Measurements from ENCODE around the gene USP54. TPM values are rescaled to one million over a fixed set of nuclear protein-coding genes. Genes with fewer than 3 reads are reported as not detected.
A peak's percentile ranks its signal among the peaks of the same experiment; 100 is the strongest.
"Not testable (repeated sequence)": the region's sequence is repeated elsewhere in the genome, so short reads cannot be mapped to it uniquely, and the experiment has no call there.

USP54 gene
- total and polyA plus RNA-seq, 4 donors = 79.0 to 98.3 (median 89.3) TPM

DNA sequence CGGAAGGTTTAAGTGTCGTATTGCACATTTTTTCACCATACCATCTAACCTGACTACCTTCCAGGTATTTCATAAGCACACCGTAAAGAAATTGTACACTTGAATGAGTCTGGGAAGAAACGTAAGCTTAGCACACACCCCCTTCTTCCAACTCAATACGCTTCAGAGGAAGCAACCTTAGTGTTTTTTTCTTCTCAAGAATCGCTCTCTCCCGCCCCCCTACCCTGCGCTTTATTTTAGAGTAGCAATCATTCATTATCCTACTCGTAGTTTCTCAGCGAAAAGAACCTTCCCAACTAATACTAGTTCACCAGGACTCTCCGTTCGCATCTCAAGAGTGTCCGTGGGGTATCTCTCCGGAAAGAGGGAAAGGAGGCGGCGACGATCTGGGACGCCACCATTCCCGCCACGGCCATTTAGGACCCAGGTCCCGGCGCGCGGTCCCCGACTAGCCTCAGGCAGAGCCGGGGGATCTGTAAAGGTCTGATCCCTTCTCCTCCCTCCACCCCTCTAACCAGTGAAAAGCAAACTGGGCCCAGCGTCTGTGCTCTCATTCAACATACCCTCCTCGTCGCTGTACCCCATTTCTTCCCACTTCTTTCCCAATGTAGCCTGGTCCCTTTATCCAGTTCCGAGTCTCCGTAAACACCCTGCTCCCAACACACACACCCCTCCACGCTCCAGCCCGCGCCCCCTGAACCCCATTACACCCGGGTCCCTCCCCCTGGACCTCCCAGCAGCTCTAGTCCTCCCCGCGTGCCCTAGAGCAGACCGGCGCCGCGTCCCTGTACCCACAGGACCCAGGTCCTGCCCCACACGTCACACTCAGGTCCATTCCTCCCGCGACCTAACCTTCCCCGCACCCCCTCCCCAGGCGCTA is 34.1 kb upstream of the USP54 start:
- under 1% methylated on average over 37 of the region's 46 CpGs for whole genome bisulfite sequencing (ENCODE audit: insufficient coverage)
- peak in 5 of 6 donors; percentile 15 to 75 (median 54) for DNase-seq (ENCODE audit: low read depth in 4 of 6, low spot score in 6 of 6)
- no peaks in the 10 kb centered on the region for H3K9me3 ChIP-seq (ENCODE audit: control insufficient read depth, insufficient read depth, low read length)
- peak overlapping the region; percentile 67 for H3K4me3 ChIP-seq (ENCODE audit: low read depth, low read length)
- H3K27ac ChIP-seq (ENCODE audit: low read depth, low read length) = peak overlapping the region; percentile 96
- H3K36me3 ChIP-seq (ENCODE audit: control insufficient read depth, insufficient read depth, low read length) = peaks cover 8% of the 10 kb centered on the region
- H3K4me1 ChIP-seq (ENCODE audit: control insufficient read depth, insufficient read depth, low read length) = peaks cover 10% of the 10 kb centered on the region
- no peaks in the 10 kb centered on the region for H3K27me3 ChIP-seq (ENCODE audit: control insufficient read depth, insufficient read depth, low read length)

DNA sequence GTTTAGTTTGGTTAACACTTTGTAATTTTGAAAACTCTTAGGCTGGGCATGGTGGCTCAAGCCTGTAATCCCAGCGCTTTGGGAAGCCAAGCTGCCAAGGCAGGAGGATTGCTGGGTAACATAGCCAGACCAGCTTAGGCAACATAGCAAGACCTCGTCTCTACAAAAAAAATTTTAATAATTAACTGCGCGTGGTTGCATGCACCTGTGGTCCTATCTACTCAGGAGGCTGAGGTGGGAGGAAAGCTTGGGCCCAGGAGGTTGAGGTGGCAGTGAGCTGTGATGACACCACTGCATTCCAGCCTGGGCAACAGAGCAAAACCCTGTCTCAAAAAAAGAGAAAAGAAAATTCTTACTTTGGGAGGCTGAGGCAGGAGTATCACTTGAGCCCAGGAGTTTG is 31.9 kb upstream of the USP54 start:
- Histone ChIP-seq H3K9me3 (ENCODE audit: control insufficient read depth, insufficient read depth, low read length) (no peaks in the 10 kb centered on the region), H3K27ac (ENCODE audit: low read depth, low read length) (no peak overlapping the region), H3K4me1 (ENCODE audit: control insufficient read depth, insufficient read depth, low read length) (peaks cover 10% of the 10 kb centered on the region), H3K4me3 (ENCODE audit: low read depth, low read length) (no peak overlapping the region), H3K27me3 (ENCODE audit: control insufficient read depth, insufficient read depth, low read length) (no peaks in the 10 kb centered on the region), H3K36me3 (ENCODE audit: control insufficient read depth, insufficient read depth, low read length) (peaks cover 8% of the 10 kb centered on the region)
- 100% methylated on average over 1 of the region's 4 CpGs for WGBS (ENCODE audit: insufficient coverage)
- no peak for DNase-seq (ENCODE audit: low read depth in 4 of 6, low spot score in 6 of 6)

DNA sequence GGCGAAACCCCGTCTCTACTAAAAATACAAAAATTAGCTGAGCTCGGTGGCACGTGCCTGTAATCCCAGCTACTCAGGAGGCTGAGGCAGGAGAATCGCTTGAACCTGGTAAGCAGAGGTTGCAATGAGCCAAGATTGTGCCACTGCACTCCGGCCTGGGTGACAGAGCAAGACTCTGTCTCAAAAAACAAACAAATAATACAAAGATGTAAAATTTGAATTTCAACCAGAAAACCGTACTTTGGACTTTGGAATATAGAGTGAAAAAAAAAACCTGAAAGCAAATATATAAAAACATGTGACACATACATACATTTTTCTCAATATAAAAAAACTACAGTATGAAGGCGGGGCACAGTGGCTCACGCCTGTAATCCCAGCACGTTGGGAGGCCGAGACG is 29.8 kb upstream of the USP54 start:
- not testable (repeated sequence) for H3K27me3 ChIP-seq (ENCODE audit: control insufficient read depth, insufficient read depth, low read length); H3K4me1 ChIP-seq (ENCODE audit: control insufficient read depth, insufficient read depth, low read length); DNase-seq (ENCODE audit: low read depth in 4 of 6, low spot score in 6 of 6); H3K27ac ChIP-seq (ENCODE audit: low read depth, low read length); H3K4me3 ChIP-seq (ENCODE audit: low read depth, low read length); H3K9me3 ChIP-seq (ENCODE audit: control insufficient read depth, insufficient read depth, low read length)
- 100% methylated on average over 9 of the region's 12 CpGs for WGBS (ENCODE audit: insufficient coverage)
- H3K36me3 ChIP-seq (ENCODE audit: control insufficient read depth, insufficient read depth, low read length) = peaks cover 10% of the 10 kb centered on the region

DNA sequence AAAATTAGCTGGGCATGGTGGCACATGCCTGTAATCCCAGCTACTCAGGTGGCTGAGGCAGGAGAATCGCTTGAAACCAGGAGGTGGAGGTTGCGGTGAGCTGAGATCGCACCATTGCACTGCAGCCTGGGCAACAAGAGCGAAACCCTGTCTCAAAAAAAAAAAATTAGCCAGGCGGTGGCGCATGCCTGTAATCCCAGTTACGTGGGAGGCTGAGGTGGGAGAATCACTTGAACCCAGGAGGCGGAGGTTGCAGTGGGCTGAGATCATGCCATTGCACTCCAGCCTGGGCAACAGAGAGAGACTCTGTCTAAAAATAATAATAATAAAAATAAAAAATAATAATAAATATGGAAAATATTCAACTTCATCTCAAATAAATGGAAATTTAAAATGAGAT is 26.0 kb upstream of the USP54 start:
- WGBS (ENCODE audit: insufficient coverage) = 100% methylated on average over 3 of the region's 8 CpGs
- not testable (repeated sequence) for H3K27me3 ChIP-seq (ENCODE audit: control insufficient read depth, insufficient read depth, low read length); H3K9me3 ChIP-seq (ENCODE audit: control insufficient read depth, insufficient read depth, low read length)

DNA sequence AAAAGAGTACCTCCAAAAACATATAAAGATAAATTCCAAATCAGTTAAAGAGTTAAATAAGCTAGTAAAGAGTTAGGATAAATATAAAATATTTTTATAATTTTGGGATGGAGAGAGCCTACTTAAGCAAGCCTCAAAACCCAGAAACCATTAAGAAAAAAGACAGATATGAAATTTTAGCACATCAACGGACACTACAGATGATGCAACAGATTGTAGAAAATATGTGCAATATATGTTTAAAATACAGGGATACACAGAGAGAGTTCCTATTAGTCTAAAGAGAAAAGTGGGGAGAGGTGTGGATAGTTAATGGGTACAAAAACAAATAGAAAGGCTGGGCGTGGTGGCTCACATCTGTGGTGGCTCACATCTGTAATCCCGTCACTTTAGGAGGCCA is 23.6 kb upstream of the USP54 start:
- 100% methylated on average over 2 of the region's 3 CpGs for WGBS (ENCODE audit: insufficient coverage)
- no peak for DNase-seq (ENCODE audit: low read depth in 4 of 6, low spot score in 6 of 6)

More for the DNA sequence above, 26.0 kb upstream of the USP54 start:
- not testable (repeated sequence) for H3K4me3 ChIP-seq (ENCODE audit: low read depth, low read length); H3K27ac ChIP-seq (ENCODE audit: low read depth, low read length); H3K4me1 ChIP-seq (ENCODE audit: control insufficient read depth, insufficient read depth, low read length); DNase-seq (ENCODE audit: low read depth in 4 of 6, low spot score in 6 of 6)
- H3K36me3 ChIP-seq (ENCODE audit: control insufficient read depth, insufficient read depth, low read length) = peaks cover 22% of the 10 kb centered on the region

DNA sequence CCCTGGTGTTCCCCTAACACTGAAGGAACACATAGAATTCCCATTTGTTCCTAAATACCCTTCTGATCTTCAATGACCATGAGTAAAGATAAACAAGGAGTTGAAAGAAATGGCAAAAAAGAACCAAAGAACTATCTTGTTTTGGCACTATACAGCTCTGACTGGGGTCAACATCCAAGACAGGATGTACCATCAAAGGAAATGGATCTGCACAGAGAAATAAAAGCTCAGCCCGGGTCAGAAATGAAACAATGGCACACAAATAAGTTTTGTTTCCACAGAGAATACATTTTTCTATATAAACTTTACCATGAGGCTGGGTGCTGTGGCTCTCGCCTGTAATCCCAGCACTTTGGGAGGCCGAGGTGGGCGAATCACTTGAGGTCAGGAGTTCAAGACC is 18.0 kb upstream of the USP54 start:
- no peak overlapping the region for H3K27ac ChIP-seq (ENCODE audit: low read depth, low read length)
- H3K36me3 ChIP-seq (ENCODE audit: control insufficient read depth, insufficient read depth, low read length) = peaks cover 21% of the 10 kb centered on the region
- no peaks in the 10 kb centered on the region for H3K27me3 ChIP-seq (ENCODE audit: control insufficient read depth, insufficient read depth, low read length)
- 83% methylated on average over 1 of the region's 4 CpGs for WGBS (ENCODE audit: insufficient coverage)
- no peak for DNase-seq (ENCODE audit: low read depth in 4 of 6, low spot score in 6 of 6)
- H3K4me3 ChIP-seq (ENCODE audit: low read depth, low read length) = no peak overlapping the region
- no peaks in the 10 kb centered on the region for H3K9me3 ChIP-seq (ENCODE audit: control insufficient read depth, insufficient read depth, low read length)
- H3K4me1 ChIP-seq (ENCODE audit: control insufficient read depth, insufficient read depth, low read length) = no peaks in the 10 kb centered on the region

More for the DNA sequence above, 23.6 kb upstream of the USP54 start:
- Histone ChIP-seq H3K9me3 (ENCODE audit: control insufficient read depth, insufficient read depth, low read length) (no peaks in the 10 kb centered on the region), H3K4me1 (ENCODE audit: control insufficient read depth, insufficient read depth, low read length) (no peaks in the 10 kb centered on the region), H3K27me3 (ENCODE audit: control insufficient read depth, insufficient read depth, low read length) (no peaks in the 10 kb centered on the region), H3K36me3 (ENCODE audit: control insufficient read depth, insufficient read depth, low read length) (peaks cover 18% of the 10 kb centered on the region), H3K27ac (ENCODE audit: low read depth, low read length) (no peak overlapping the region), H3K4me3 (ENCODE audit: low read depth, low read length) (no peak overlapping the region)

DNA sequence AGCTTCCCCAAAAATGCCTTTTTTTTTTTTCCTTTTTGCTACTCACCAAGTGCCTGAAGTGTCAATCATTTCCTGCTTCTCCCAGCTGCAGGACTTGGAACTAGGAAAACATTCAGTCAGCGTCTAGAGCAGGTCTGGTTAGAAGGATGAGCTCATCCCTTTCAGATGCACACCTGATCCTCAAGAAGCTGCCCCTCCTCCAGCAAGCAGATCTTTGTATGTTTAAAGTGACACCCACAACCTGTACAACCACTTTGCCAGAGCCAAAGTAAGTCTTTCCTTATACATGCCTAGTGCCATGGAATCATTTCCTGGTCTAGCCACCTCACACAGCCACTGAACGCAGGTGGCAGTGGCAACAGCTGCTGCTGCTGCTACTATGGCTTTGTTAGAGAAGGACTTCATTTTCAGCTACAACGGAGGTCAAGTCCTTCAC is 10.4 kb upstream of the USP54 start:
- H3K4me1 ChIP-seq (ENCODE audit: control insufficient read depth, insufficient read depth, low read length) = peaks cover 4% of the 10 kb centered on the region
- H3K4me3 ChIP-seq (ENCODE audit: low read depth, low read length) = no peak overlapping the region
- no peaks in the 10 kb centered on the region for H3K9me3 ChIP-seq (ENCODE audit: control insufficient read depth, insufficient read depth, low read length)
- H3K36me3 ChIP-seq (ENCODE audit: control insufficient read depth, insufficient read depth, low read length) = peaks cover 9% of the 10 kb centered on the region
- H3K27ac ChIP-seq (ENCODE audit: low read depth, low read length) = no peak overlapping the region
- DNase-seq (ENCODE audit: low read depth in 4 of 6, low spot score in 6 of 6) = peak in 1 of 6 donors; percentile 9
- WGBS (ENCODE audit: insufficient coverage) = 35% methylated on average over 3 of the region's 3 CpGs
- no peaks in the 10 kb centered on the region for H3K27me3 ChIP-seq (ENCODE audit: control insufficient read depth, insufficient read depth, low read length)

DNA sequence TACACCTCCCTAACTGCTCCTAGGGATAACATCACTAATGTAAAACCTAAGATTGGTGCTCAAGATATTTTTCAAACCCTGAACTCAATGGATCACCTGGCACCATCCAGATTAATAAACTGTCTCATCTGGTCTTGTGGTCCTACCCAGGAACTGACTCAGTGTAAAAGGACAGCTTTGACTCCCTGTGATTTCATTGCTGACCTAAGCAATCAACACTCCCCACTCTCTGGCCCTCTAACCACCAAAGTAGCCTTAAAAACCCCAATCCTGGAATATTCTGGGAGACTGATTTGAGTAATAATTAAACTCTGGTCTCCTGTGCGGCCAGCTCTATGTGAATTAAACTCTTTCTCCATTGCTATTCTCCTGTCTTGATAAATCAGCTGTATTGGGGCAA is 6.2 kb upstream of the USP54 start:
- Histone ChIP-seq H3K27ac (ENCODE audit: low read depth, low read length) (no peak overlapping the region), H3K4me1 (ENCODE audit: control insufficient read depth, insufficient read depth, low read length) (peaks cover 9% of the 10 kb centered on the region), H3K36me3 (ENCODE audit: control insufficient read depth, insufficient read depth, low read length) (peaks cover 4% of the 10 kb centered on the region), H3K27me3 (ENCODE audit: control insufficient read depth, insufficient read depth, low read length) (no peaks in the 10 kb centered on the region), H3K9me3 (ENCODE audit: control insufficient read depth, insufficient read depth, low read length) (no peaks in the 10 kb centered on the region), H3K4me3 (ENCODE audit: low read depth, low read length) (no peak overlapping the region)
- no peak for DNase-seq (ENCODE audit: low read depth in 4 of 6, low spot score in 6 of 6)
- no CpG with 5 or more reads among the region's 1 CpG for WGBS (ENCODE audit: insufficient coverage)

DNA sequence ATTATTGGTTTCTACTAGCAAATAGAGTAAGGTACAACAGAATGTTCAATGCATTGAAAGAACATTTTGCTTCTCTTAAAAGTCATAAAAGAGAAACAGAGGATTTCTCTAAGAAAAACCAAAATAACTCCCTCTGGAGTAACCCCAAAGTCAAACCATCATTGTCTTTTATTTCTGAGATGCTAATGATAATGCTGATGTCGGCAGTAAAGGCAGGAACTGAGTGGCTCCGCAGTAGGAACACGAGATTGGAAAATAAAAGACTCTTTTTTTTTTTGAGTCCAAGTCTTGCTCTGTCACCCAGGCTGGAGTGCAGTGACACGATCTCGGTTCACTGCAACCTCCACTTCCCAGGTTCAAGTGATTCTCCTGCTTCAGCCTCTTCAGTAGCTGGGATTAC is 2.7 kb upstream of the USP54 start:
- 55% methylated on average over 5 of the region's 5 CpGs for WGBS (ENCODE audit: insufficient coverage)
- Histone ChIP-seq H3K4me1 (ENCODE audit: control insufficient read depth, insufficient read depth, low read length) (peaks cover 7% of the 10 kb centered on the region), H3K27ac (ENCODE audit: low read depth, low read length) (no peak overlapping the region), H3K27me3 (ENCODE audit: control insufficient read depth, insufficient read depth, low read length) (no peaks in the 10 kb centered on the region), H3K36me3 (ENCODE audit: control insufficient read depth, insufficient read depth, low read length) (no peaks in the 10 kb centered on the region), H3K9me3 (ENCODE audit: control insufficient read depth, insufficient read depth, low read length) (no peaks in the 10 kb centered on the region), H3K4me3 (ENCODE audit: low read depth, low read length) (no peak overlapping the region)
- DNase-seq (ENCODE audit: low read depth in 4 of 6, low spot score in 6 of 6) = no peak

DNA sequence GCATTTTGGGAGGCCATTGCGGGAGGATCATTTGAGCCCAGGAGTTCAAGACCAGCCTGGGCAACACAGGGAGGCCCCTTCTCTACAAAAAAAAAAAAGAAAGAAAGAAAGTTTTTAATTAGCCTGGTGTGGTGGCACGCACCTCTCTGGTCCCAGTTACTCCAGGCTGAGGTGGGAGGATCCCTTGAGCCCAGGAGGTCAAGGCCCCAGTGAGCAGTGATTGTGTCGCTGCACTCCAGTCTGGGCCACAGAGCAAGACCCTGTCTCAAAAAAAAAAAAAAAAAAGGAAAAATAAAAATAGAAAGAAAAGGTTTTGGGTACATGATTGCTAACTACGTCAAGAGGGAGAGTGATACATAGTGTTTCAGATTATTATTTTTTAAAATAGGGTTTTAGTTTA is 2.0 kb upstream of the USP54 start:
- no peak for DNase-seq (ENCODE audit: low read depth in 4 of 6, low spot score in 6 of 6)
- Histone ChIP-seq H3K9me3 (ENCODE audit: control insufficient read depth, insufficient read depth, low read length) (no peaks in the 10 kb centered on the region), H3K4me3 (ENCODE audit: low read depth, low read length) (no peak overlapping the region), H3K36me3 (ENCODE audit: control insufficient read depth, insufficient read depth, low read length) (no peaks in the 10 kb centered on the region), H3K27ac (ENCODE audit: low read depth, low read length) (no peak overlapping the region), H3K27me3 (ENCODE audit: control insufficient read depth, insufficient read depth, low read length) (no peaks in the 10 kb centered on the region), H3K4me1 (ENCODE audit: control insufficient read depth, insufficient read depth, low read length) (peaks cover 7% of the 10 kb centered on the region)
- 92% methylated on average over 2 of the region's 4 CpGs for WGBS (ENCODE audit: insufficient coverage)

Data from spinal cord (tissue), 10 donors.